Adrenal gland (tissue), 12 donors: ENCODE measurements around the gene PSENEN. TPM values are rescaled to one million over a fixed set of nuclear protein-coding genes. Genes with fewer than 3 reads are reported as not detected.

Source experiments
- DNase-seq, 7 donors: peaks; one replicate each; pipeline ENCODE4 v3.0.0-alpha.2; 2019 to 2020
- H3K27ac ChIP-seq, 5 donors: fragments of 200-600 bp; sonication (generic) in 4 of 5; 1 replicate in 3 of 5; 2 replicates in 2 of 5; pipeline versions ENCODE4 v1.5.1 to v1.8.0; 2016 to 2020; ENCODE audit warnings: mild to moderate bottlenecking in 1 of 5
- H3K27me3 ChIP-seq: fragments of 200-600 bp; 2 replicates; pipeline ENCODE4 v1.8.0; 2021
- H3K36me3 ChIP-seq, 2 donors: fragments of 200-600 bp; replicated peaks in 1 of 2; 1 replicate in 1 of 2; 2 replicates in 1 of 2; pipeline versions ENCODE4 v1.5.1 to v1.8.0; 2018 to 2022
- H3K4me1 ChIP-seq, 2 donors: fragments of 200-600 bp; replicated peaks in 1 of 2; 1 replicate in 1 of 2; 2 replicates in 1 of 2; pipeline versions ENCODE4 v1.5.1 to v1.8.0; 2018 to 2021
- H3K4me3 ChIP-seq, 4 donors: fragments of 200-600 bp; sonication (generic) in 3 of 4; one replicate each; pipeline ENCODE4 v1.5.1; 2016 to 2018
- H3K9me3 ChIP-seq, 3 donors: fragments of 200-600 bp; sonication (generic) in 1 of 3; replicated peaks in 1 of 3; 1 replicate in 2 of 3; 2 replicates in 1 of 3; pipeline versions ENCODE4 v1.5.1 to v1.8.0; 2016 to 2021
- CTCF ChIP-seq, 6 experiments: fragments of 450-650 bp in 4 of 6; fragments of 200-600 bp in 2 of 6; sonication (generic) in 1 of 6; IDR thresholded peaks; 1 replicate in 5 of 6; 2 replicates in 1 of 6; pipeline versions ENCODE4 v1.5.1 to v1.8.0; 2016 to 2021; ENCODE audit warnings: antibody characterized with exemption in 6 of 6, mild to moderate bottlenecking in 2 of 6, moderate library complexity in 1 of 6
- POLR2A ChIP-seq, 2 donors: fragments of 450-650 bp; IDR thresholded peaks; one replicate each; pipeline ENCODE4 v1.6.1; 2017; ENCODE audit warnings: antibody characterized with exemption in 2 of 2, mild to moderate bottlenecking in 2 of 2, moderate library complexity in 1 of 2
- WGBS, 4 donors: extraction: QIAGEN DNeasy Blood & Tissue Kit in 2 of 4; methylation state at CpG; one replicate each; pipeline versions ENCODE4 v1.1.5 to v1.1.7; 2013 to 2017; 5-methylcytosine and 5-hydroxymethylcytosine counted together
- intact Hi-C, 2 donors: fragments of 100-400 bp; cut with DNase I; formaldehyde crosslinking; loops; one replicate each; pipeline versions ENCODE4 v1.14.1 to v1.15.0; 2022 to 2023
- polyA plus RNA-seq, 3 donors: library from polyadenylated mRNA; stranded (reverse); fragments of 200-250 nt in 2 of 3; fragments of 350-450 nt in 1 of 3; fragmentation: Illumina TruSeq in 1 of 3; extraction: RNeasy Lipid Tissue Mini Kit (QIAGEN cat#74804) in 1 of 3; gene quantifications; one replicate each; pipeline ENCODE4 v1.2.3, GENCODE V29; 2013 to 2014
- total RNA-seq, 9 donors: library from RNA; depleted of rRNA in 4 of 9; stranded (reverse); fragments of >200 nt in 4 of 9; fragments of 120-200 nt in 1 of 9; fragmentation: NEBNext Ultra II Directional in 1 of 9; extraction: Animal tissue kit (Norgen Biotek cat#: 25700) in 1 of 9; gene quantifications; one replicate each; pipeline versions ENCODE4 v1.1.0 to v1.2.4, GENCODE V29; 2013 to 2023
- donor health status: healthy with polysubstance abuse.
- donor health status: Bipolar disorder and iron deficiency.
- donor health status: DM: yes; HTN: yes; CAD: no.
- donor health status: DM: no; HTN: no; CAD: no.
- donor health status: DM: no; HTN: no; CAD: no.
- donor health status: DM: yes; HTN: yes; CAD: no.

Gene PSENEN
- total and polyA plus RNA-seq, 12 donors: 29.5 to 230 (median 77.3) TPM

GRCh38 chr19:35696835-35697234 lies 48.6 kb upstream of the PSENEN start:
- no peak overlapping the region for H3K4me3 ChIP-seq
- no peaks in the 10 kb centered on the region for H3K9me3 ChIP-seq
- H3K36me3 ChIP-seq: no peaks in the 10 kb centered on the region
- H3K27me3 ChIP-seq: no peaks in the 10 kb centered on the region
- no peak for DNase-seq
- peaks cover 0 to under 1% of the 10 kb centered on the region in 2 donors for H3K4me1 ChIP-seq
- WGBS, 4 donors: 53 to 70% (median 67%) methylated on average over 4 of the region's 4 CpGs
- intact Hi-C loops: loop anchor here in 1 of 2 donors (10.0 kb wide), 1 partner anchor 238 kb away; the partner anchor contains the start of gene LRFN3
- H3K27ac ChIP-seq: no peak overlapping the region
- TF ChIP-seq POLR2A (IDR thresholded peaks at IDR 0.05) (no peak), CTCF (IDR thresholded peaks at IDR 0.05) (no peak)

- intact Hi-C loops: loop anchor here in 1 of 2 donors (10.0 kb wide), 1 partner anchor 112 kb away; the partner anchor contains the start of gene PRODH2
- no peaks in the 10 kb centered on the region for H3K27me3 ChIP-seq
- TF ChIP-seq POLR2A (IDR thresholded peaks at IDR 0.05): no peak
- TF ChIP-seq CTCF (IDR thresholded peaks at IDR 0.05): no peak
- DNase-seq: peak; percentile 91 to 98 (median 95)
- peak overlapping the region in 2 of 4 donors; percentile 24 to 64 for H3K4me3 ChIP-seq
- no peaks in the 10 kb centered on the region for H3K36me3 ChIP-seq
- H3K4me1 ChIP-seq: peaks cover 0 to 9% of the 10 kb centered on the region in 2 donors
- no peaks in the 10 kb centered on the region for H3K9me3 ChIP-seq
- WGBS, 4 donors: 0 to 2% (median 1%) methylated on average over 26 to 50 of the region's 50 CpGs
- H3K27ac ChIP-seq: no peak overlapping the region
Measured at GRCh38 chr19:35702223-35703012, 43.0 kb upstream of the PSENEN start.

- TF ChIP-seq CTCF (IDR thresholded peaks at IDR 0.05) (no peak), POLR2A (IDR thresholded peaks at IDR 0.05) (no peak)
- no peaks in the 10 kb centered on the region for H3K36me3 ChIP-seq
- 41 to 52% (median 49%) methylated on average over 9 of the region's 9 CpGs for WGBS, 4 donors
- H3K27me3 ChIP-seq: no peaks in the 10 kb centered on the region
- intact Hi-C loops: loop anchor here in 1 of 2 donors (10.0 kb wide), 1 partner anchor 111 kb away; the partner anchor contains the start of gene PRODH2
- DNase-seq: no peak
- no peak overlapping the region for H3K27ac ChIP-seq
- no peak overlapping the region for H3K4me3 ChIP-seq
- peaks cover 0 to 9% of the 10 kb centered on the region in 2 donors for H3K4me1 ChIP-seq
- H3K9me3 ChIP-seq: no peaks in the 10 kb centered on the region
Measured at GRCh38 chr19:35703343-35703742, 42.1 kb upstream of the PSENEN start.

- 22 to 35% (median 23%) methylated on average over 5 to 24 of the region's 24 CpGs for WGBS, 4 donors
- intact Hi-C loops: loop anchor here in 1 of 2 donors (10.0 kb wide), 1 partner anchor 111 kb away; the partner anchor contains the start of gene PRODH2
- Histone ChIP-seq H3K27me3 (no peaks in the 10 kb centered on the region), H3K36me3 (no peaks in the 10 kb centered on the region), H3K4me1 (peaks cover 0 to 9% of the 10 kb centered on the region in 2 donors), H3K4me3 (no peak within 1 kb of the TSS), H3K27ac (no peak within 1 kb of the TSS), H3K9me3 (no peaks in the 10 kb centered on the region)
- TF ChIP-seq POLR2A (IDR thresholded peaks at IDR 0.05) (no peak), CTCF (IDR thresholded peaks at IDR 0.05) (no peak)
- DNase-seq: peak in 3 of 7 donors; percentile 54 to 70 (median 55)
Measured at GRCh38 chr19:35704218-35704617, 41.2 kb upstream of the PSENEN start, which contains the start of gene ZBTB32. Gene ZBTB32 (plus strand): TSS chr19:35704558. CDS start chr19:35714627, 10,069 bp downstream.
